ES-I3 (cell line): ENCODE measurements around the gene HERPUD1.
"Not testable (repeated sequence)": the region's sequence is repeated elsewhere in the genome, so short reads cannot be mapped to it uniquely, and the experiment has no call there.

ENCODE experiments used
- H3K36me3 ChIP-seq: 2 replicates; pipeline ENCODE4 v1.6.1; 2013; ENCODE audit warnings: mild to moderate bottlenecking, low read length, control low read depth, moderate library complexity; ENCODE audit not compliant: insufficient read depth
- H3K4me1 ChIP-seq: 2 replicates; pipeline ENCODE4 v1.6.1; 2013; ENCODE audit warnings: mild to moderate bottlenecking, control low read depth, low read length; ENCODE audit not compliant: insufficient read depth
- H3K9ac ChIP-seq: 2 replicates; pipeline ENCODE4 v1.6.1; 2013; ENCODE audit warnings: low read depth, mild to moderate bottlenecking, low read length, moderate library complexity
- H3K9me3 ChIP-seq: 2 replicates; pipeline ENCODE4 v1.6.1; 2013; ENCODE audit warnings: mild to moderate bottlenecking, low read length, moderate library complexity; ENCODE audit not compliant: control insufficient read depth, insufficient read depth

Gene HERPUD1, protein sequence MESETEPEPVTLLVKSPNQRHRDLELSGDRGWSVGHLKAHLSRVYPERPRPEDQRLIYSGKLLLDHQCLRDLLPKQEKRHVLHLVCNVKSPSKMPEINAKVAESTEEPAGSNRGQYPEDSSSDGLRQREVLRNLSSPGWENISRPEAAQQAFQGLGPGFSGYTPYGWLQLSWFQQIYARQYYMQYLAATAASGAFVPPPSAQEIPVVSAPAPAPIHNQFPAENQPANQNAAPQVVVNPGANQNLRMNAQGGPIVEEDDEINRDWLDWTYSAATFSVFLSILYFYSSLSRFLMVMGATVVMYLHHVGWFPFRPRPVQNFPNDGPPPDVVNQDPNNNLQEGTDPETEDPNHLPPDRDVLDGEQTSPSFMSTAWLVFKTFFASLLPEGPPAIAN

GRCh38 chr16:56931892-56932720 is at the start of gene HERPUD1:
Gene HERPUD1, plus strand, starts transcription at chr16:56932142. Its CDS starts 103 bp downstream, at chr16:56932245.
- H3K9me3 ChIP-seq: no peaks in the 10 kb centered on the region
- peaks cover 6% of the 10 kb centered on the region; the same call in 1 of the 2 replicates for H3K4me1 ChIP-seq
- H3K36me3 ChIP-seq: peaks cover 9% of the 10 kb centered on the region
- H3K9ac ChIP-seq: peak within 1 kb of the TSS; percentile 90

DNA sequence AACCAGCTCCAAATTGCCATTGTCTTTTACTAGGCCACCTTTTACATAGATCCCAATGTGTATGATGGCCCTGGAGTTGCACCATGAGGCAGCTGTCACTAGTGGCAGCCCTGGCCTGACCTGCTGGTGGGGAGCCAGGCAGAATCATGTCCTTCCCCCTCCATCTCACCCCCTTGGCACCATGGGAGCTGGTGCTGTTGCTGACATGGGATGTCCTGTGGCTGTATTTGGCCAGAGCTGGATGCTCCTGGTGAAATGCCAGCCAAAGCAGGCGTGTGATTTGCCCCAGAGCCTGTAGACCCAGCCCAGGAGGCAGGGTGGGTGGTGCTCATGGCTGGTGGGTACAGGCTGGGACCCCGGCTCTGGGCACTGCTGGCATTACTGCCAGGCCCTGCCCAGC is 48.4 kb upstream of the HERPUD1 start:
- no peaks in the 10 kb centered on the region for H3K4me1 ChIP-seq
- H3K9ac ChIP-seq: no peak overlapping the region
- peaks cover 9% of the 10 kb centered on the region for H3K9me3 ChIP-seq
- H3K36me3 ChIP-seq: no peaks in the 10 kb centered on the region

GRCh38 chr16:56884026-56884582 is 47.8 kb upstream of the HERPUD1 start:
- Histone ChIP-seq H3K36me3 (no peaks in the 10 kb centered on the region), H3K9ac (no peak overlapping the region), H3K9me3 (peaks cover 9% of the 10 kb centered on the region), H3K4me1 (no peaks in the 10 kb centered on the region)

GRCh38 chr16:56884929-56885328 is 47.0 kb upstream of the HERPUD1 start:
- H3K4me1 ChIP-seq, H3K9me3 ChIP-seq, H3K9ac ChIP-seq, H3K36me3 ChIP-seq: not testable (repeated sequence)

GRCh38 chr16:56885446-56886162 is 46.3 kb upstream of the HERPUD1 start:
- no peaks in the 10 kb centered on the region for H3K36me3 ChIP-seq
- no peaks in the 10 kb centered on the region for H3K4me1 ChIP-seq
- H3K9ac ChIP-seq: no peak overlapping the region
- peaks cover 9% of the 10 kb centered on the region for H3K9me3 ChIP-seq

GRCh38 chr16:56886296-56886695 is 45.6 kb upstream of the HERPUD1 start:
- Histone ChIP-seq H3K36me3 (no peaks in the 10 kb centered on the region), H3K9me3 (peaks cover 9% of the 10 kb centered on the region), H3K9ac (no peak overlapping the region), H3K4me1 (no peaks in the 10 kb centered on the region)

DNA sequence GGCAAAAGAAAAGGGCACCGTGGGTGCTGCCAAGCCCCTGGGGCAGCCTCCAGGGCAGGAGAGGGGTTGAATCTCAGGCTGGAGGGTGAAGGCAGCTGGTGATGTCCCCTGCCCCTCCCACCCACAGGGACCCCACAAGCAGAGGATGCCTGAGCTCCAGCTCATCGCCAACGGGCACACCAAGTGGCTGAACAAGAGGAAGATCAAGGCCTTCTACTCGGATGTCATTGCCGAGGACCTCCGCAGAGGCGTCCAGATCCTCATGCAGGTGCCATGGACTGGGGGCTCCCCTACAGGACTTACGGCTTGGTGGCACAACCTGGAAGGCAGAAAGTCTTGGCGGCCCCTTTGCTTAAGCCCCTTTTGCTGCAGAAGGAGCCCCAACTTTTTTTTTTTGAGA is 45.1 kb upstream of the HERPUD1 start:
- Histone ChIP-seq H3K36me3 (no peaks in the 10 kb centered on the region), H3K4me1 (no peaks in the 10 kb centered on the region), H3K9me3 (peaks cover 9% of the 10 kb centered on the region), H3K9ac (no peak overlapping the region)

DNA sequence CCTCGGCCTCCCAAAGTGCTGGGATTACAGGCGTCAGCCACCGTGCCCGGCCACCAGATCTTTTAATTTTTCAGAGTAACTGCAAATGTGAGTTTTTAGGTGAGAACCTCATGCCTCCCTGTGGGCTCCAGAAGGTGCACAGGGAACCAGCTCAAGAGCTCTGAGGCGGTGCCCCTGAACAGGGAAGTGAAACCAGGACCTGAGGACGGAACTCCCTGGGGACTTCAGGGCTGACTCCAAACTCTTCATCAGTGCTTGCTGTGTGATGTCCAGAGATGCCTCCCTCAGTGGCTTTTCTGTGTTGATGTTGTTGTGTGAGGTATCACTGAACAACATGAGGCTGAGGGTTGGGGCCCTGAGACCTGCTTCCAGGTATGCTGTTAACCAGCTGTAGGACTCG is 43.1 kb upstream of the HERPUD1 start:
- Histone ChIP-seq H3K9ac (no peak overlapping the region), H3K9me3 (peaks cover 9% of the 10 kb centered on the region), H3K36me3 (no peaks in the 10 kb centered on the region), H3K4me1 (no peaks in the 10 kb centered on the region)

GRCh38 chr16:56889206-56889605 is 42.7 kb upstream of the HERPUD1 start:
- H3K4me1 ChIP-seq: no peaks in the 10 kb centered on the region
- H3K36me3 ChIP-seq: no peaks in the 10 kb centered on the region
- peaks cover 9% of the 10 kb centered on the region for H3K9me3 ChIP-seq
- no peak overlapping the region for H3K9ac ChIP-seq

DNA sequence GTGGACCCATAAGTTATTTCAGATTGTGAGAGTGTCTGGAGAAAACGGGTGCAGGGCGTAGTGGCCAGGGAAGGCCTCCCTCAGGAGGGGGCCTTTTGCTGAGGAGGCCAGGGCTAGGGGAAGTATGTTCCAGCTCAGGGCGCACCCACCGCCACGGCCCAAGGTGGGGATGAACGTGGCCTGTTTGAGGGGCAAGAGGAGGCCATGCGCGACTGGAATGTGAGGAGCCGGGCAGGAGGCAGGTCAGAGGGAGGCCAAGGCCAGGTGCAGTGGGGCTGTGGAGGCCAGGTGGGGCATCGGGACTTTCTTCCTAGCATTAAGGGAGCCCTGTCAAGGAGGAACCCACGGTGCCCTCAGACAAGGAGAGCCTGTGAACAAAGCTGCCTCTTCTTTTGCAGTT is 40.3 kb upstream of the HERPUD1 start:
- no peaks in the 10 kb centered on the region for H3K9me3 ChIP-seq
- no peaks in the 10 kb centered on the region for H3K4me1 ChIP-seq
- H3K9ac ChIP-seq: no peak overlapping the region
- no peaks in the 10 kb centered on the region for H3K36me3 ChIP-seq

- Histone ChIP-seq H3K4me1 (no peaks in the 10 kb centered on the region), H3K9ac (no peak overlapping the region), H3K9me3 (no peaks in the 10 kb centered on the region), H3K36me3 (no peaks in the 10 kb centered on the region)
These were observed 39.2 kb upstream of the HERPUD1 start for GRCh38 chr16:56892705-56893104.

- Histone ChIP-seq H3K36me3 (no peaks in the 10 kb centered on the region), H3K9ac (no peak overlapping the region), H3K4me1 (no peaks in the 10 kb centered on the region), H3K9me3 (no peaks in the 10 kb centered on the region)
These were observed 37.5 kb upstream of the HERPUD1 start for GRCh38 chr16:56894331-56894917.

DNA sequence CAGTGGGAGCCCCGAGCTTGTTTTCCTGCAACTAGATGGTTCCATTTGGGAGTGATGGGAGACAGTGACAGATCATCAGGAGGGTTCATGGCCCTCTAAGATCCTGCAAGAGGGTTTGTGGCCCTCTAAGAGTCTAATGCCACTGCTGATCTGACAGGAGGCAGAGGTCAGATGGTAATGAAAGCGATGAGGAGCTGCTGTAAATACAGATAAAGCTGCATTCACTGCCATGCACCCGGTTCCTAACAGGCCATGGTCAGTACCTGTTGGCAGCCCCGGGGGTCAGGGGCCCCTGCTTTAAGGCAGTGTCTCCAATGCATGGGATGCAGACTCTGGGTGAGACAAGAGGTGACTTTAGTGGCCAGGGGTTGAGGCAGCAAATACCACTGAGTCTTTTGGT is 36.1 kb upstream of the HERPUD1 start:
- no peak overlapping the region for H3K9ac ChIP-seq
- H3K9me3 ChIP-seq: no peaks in the 10 kb centered on the region
- no peaks in the 10 kb centered on the region for H3K4me1 ChIP-seq
- H3K36me3 ChIP-seq: no peaks in the 10 kb centered on the region

- Histone ChIP-seq H3K9me3 (no peaks in the 10 kb centered on the region), H3K4me1 (no peaks in the 10 kb centered on the region), H3K9ac (no peak overlapping the region), H3K36me3 (no peaks in the 10 kb centered on the region)
These were observed 35.7 kb upstream of the HERPUD1 start for GRCh38 chr16:56896244-56896643.
